ENCODE measurements around the gene OTOGL.

- TF ChIP-seq TAF1 (IDR thresholded peaks at IDR 0.05; ENCODE audit: borderline replicate concordance, insufficient read depth, low read length) (no peak), POLR2AphosphoS5 (IDR thresholded peaks at IDR 0.05; ENCODE audit: low read depth, low read length) (no peak), SIN3A (IDR thresholded peaks at IDR 0.05; ENCODE audit: borderline replicate concordance, insufficient read depth, low read length) (no peak)
Observed at GRCh38 chr12:80422550-80422949, 323.2 kb downstream of the OTOGL start.
